Activated naive CD4-positive, alpha-beta T cell treated with Interleukin-2 at 50 U/mL for 16 hours (primary cell): ENCODE measurements around the gene SPAG17.

Experiments
- DNase-seq: peaks from one replicate; pipeline ENCODE4 v3.0.0-alpha.2; 2020

The SPAG17 gene

GRCh38 chr1:118185084-118185832, at the start of gene SPAG17:
TSS of gene SPAG17 (minus strand) at chr1:118185228. CDS start at chr1:118185157, 71 bp downstream.
- no peak for DNase-seq

GRCh38 chr1:118225471-118225870, 40.4 kb upstream of the SPAG17 start:
- DNase-seq, result no peak

- DNase-seq, result no peak
Measured at GRCh38 chr1:118223426-118223825, 38.4 kb upstream of the SPAG17 start.

GRCh38 chr1:118219438-118219837, 34.4 kb upstream of the SPAG17 start:
- DNase-seq, result no peak

GRCh38 chr1:118217141-118217838, 32.3 kb upstream of the SPAG17 start:
- DNase-seq, result no peak

GRCh38 chr1:118214866-118215265, 29.8 kb upstream of the SPAG17 start:
- no peak for DNase-seq

GRCh38 chr1:118210723-118211110, 25.7 kb upstream of the SPAG17 start:
- no peak for DNase-seq

- no peak for DNase-seq
Measured at GRCh38 chr1:118210051-118210722, 25.2 kb upstream of the SPAG17 start.

GRCh38 chr1:118209648-118210047, 24.6 kb upstream of the SPAG17 start:
- no peak for DNase-seq

GRCh38 chr1:118206966-118207365, 21.9 kb upstream of the SPAG17 start:
- no peak for DNase-seq

- no peak for DNase-seq
Measured at GRCh38 chr1:118204648-118205047, 19.6 kb upstream of the SPAG17 start.

GRCh38 chr1:118204105-118204504, 19.1 kb upstream of the SPAG17 start:
- no peak for DNase-seq

GRCh38 chr1:118202076-118202608, 17.1 kb upstream of the SPAG17 start:
- DNase-seq, result no peak

- no peak for DNase-seq
Measured at GRCh38 chr1:118201524-118201923, 16.5 kb upstream of the SPAG17 start.

GRCh38 chr1:118200836-118201235, 15.8 kb upstream of the SPAG17 start:
- DNase-seq, result no peak

GRCh38 chr1:118190561-118190960, 5.5 kb upstream of the SPAG17 start:
- no peak for DNase-seq

GRCh38 chr1:118189564-118189963, 4.5 kb upstream of the SPAG17 start:
- DNase-seq, result no peak

GRCh38 chr1:118188411-118188810, 3.4 kb upstream of the SPAG17 start:
- DNase-seq, result no peak

GRCh38 chr1:118186026-118186425, 998 bp upstream of the SPAG17 start:
- no peak for DNase-seq

- DNase-seq, result no peak
Measured at GRCh38 chr1:118184739-118185083, 317 bp downstream of the SPAG17 start.

- DNase-seq, result no peak
Measured at GRCh38 chr1:118183586-118183985, 1.4 kb downstream of the SPAG17 start.

GRCh38 chr1:118177998-118178397, 7.0 kb downstream of the SPAG17 start:
- DNase-seq, result no peak

- no peak for DNase-seq
Measured at GRCh38 chr1:118169016-118169415, 16.0 kb downstream of the SPAG17 start.

GRCh38 chr1:118160806-118161205, 24.2 kb downstream of the SPAG17 start:
- no peak for DNase-seq
